Measurements from ENCODE around the gene MRFAP1.
"Not testable (repeated sequence)": the region's sequence is repeated elsewhere in the genome, so short reads cannot be mapped to it uniquely, and the experiment has no call there.

MRFAP1 gene

DNA sequence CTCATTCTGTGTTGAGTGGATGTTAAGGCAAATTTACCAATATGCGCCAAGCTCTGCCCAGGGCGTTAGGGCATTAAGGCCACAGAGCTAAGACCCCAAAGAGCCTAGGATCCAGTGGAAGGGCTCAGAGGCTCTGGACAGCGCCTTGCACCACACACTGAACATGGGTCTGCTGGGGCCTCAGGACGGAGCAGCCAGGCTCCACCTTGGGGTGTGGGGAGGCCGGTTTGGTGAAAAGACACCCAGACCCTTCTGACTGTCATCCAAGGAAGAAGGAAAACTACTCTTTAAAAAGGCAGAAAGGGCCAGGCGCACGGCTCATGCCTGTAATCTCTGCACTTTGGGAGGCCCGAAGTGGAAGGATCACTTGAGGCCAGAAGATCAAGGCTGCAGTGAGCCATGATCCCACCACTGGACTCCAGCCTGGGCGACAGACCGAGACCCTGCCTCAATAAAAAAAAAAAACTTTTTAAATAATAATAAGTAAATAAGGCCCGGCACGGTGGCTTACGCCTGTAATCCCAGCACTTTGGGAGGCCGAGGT lies 1.3 kb upstream of the MRFAP1 start:
- no peak for DNase-seq

DNA sequence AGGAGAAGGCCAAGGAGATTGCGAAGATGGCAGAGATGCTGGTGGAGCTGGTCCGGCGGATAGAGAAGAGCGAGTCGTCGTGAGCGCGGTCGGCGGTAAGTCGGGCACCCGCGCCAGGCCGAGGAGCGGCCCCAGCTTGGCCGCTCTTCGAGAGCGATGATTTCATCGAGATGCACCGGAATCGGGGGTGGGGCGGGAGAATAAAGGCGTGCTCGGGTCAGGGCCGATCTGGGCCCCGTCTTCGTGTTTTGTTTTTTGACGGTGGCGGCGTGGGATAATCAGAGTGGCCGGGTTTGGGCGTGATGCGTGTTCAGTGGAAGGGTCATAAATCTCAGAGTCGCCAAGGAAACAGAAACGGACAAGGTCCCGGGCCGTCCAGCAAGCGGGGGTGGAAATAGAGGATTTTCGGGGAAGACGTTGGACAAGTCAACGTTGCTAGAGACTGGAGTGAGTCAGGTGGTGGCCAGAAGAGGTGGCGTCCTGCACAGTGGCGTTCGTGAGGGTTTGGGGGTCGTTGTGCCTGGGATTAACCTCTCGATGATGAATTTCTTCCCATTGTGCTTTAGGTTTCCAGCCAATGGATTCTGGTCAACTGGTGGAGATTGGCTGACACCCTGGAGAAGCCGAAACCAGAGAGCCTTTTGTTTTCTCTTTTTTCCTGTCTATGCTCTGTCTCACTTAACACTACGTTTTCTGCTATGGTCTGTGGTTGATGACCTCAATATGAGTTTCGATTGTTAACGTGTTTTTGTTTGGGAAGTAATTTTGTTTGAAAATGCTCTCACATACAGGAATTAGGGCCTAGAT lies 882 bp downstream of the MRFAP1 start:
- DNase-seq = no peak

DNA sequence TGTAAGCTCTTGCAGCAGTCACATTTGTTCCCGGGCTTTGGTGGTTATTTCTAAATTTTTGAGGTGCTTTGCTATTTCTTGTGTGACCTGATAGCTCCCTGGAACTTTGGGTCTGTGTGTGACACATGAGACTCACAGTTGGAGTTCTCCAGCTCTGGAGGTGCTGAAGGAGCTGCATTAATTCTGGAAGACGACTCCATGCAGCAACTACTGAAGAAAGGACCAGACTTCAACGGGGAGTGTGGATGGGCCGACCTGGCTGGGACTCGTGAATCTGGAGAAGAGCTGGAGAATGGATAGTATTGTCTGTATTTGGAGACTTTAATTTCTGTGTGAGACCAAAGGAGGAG lies 1.5 kb downstream of the MRFAP1 start:
- no peak for DNase-seq

DNA sequence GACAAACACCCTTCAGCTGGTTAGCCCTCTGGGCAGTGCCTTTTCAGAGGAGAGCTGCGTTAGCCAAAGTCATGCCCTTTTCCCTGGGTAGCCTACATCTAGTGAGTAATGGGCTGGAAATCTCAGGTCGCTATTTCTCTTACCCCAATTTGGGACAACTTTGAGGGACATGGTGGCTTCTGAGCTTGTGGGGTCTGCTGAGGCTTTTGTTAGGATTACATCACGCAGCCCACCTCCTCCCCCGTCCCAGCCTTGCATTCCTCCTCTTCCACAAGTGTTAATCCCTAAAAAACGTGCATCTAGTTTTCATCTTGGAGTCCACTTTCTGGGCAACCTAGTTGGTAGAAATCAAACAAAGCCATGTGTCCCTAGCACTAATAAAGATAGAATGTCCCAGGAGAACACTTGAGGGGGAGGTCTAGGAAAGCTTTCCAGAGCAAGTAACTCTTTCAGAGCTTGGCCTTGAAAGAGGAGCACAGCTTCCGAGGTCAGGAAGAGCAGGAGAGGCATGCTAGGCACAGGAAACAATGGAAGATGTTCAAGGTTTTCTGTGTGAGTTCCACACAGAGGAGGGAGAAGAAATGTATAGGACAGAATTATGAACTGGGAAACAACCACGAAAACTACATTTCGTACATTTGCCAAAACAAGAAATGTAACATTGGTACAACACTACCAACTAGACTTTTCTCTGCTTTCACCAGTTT lies 2.8 kb downstream of the MRFAP1 start:
- DNase-seq = no peak

DNA sequence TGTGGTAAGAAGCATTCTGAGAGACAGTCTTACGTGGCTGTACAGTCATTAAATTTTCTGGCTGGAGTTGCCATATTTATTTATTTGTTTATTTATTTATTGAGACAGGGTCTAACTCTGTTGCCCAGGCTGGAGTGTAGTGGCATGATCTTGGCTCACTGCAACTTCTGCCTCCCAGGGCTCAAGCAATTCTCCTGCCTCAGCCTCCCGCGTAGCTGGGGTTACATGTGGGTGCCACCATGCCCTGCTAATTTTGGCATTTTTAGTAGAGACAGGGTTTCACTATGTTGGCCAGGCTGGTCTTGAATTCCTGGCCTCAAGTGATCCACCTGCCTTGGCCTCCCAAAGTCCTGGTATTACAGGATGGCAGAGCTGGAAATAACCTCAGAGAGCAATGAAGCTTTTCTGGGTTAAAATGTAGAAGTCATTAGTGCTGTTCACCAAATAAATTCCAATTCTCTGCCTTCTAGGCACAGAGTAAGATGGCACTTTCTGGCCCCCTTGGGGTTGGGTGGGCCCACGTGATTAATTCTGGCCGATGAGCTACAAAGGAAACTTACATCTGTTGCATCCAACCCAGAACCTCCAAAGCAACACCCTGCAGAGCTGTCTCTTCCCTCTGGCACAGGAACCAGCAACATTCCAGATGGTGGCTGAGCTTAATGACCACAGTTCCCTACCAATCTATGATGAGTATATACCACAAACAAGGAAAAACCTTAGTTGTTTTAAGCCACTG lies 4.5 kb downstream of the MRFAP1 start:
- DNase-seq = no peak

DNA sequence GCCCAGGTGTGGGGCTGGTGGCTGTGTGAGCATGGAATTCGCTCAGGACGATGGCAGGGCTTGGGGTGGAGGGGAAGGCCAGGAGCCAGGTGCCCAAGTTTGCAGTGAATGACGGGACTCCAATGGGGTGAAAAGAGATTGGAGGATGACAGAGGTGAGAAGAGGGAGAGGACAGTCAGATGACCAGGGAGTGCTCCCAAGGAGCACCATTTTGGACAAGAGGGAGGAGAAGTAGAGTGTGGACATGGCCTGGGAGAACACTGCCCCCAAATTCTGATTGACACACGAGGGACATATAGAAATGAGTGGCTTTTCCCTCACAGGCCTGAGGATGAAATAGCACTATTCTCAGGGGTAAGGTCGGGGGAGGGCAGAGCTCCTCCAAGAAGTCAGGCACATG lies 6.7 kb downstream of the MRFAP1 start:
- no peak for DNase-seq

DNA sequence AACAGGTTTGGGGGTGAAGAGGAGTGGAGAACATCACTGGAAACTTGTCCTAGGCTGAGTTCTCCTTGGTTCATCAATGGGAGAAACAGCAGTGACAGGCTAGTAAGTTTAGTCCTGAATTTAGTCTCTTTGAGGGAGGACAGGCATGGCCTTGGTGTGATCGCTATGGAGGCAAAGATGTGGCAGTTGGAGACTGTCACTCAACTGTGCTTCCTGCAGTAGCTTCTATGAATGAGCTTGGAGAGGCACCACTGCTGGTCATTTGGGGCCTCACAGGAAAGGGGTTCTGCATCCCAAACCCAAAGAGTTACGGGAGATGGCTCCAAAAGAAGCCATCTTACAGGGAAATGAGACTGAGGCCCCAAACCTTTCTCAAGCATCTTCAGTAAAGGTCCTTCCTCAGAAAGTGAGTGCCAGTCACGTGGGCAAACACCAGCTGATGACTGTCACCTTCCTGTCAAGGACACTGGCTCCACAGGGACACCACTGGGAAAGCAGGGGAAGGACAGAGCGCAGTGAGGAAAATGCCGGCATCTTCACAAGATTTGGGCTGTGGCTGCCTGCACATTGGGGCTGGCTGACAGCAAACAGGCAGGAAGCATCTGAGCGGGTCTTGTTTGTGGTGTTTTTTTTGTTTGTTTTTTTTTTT lies 7.2 kb downstream of the MRFAP1 start:
- no peak for DNase-seq

DNA sequence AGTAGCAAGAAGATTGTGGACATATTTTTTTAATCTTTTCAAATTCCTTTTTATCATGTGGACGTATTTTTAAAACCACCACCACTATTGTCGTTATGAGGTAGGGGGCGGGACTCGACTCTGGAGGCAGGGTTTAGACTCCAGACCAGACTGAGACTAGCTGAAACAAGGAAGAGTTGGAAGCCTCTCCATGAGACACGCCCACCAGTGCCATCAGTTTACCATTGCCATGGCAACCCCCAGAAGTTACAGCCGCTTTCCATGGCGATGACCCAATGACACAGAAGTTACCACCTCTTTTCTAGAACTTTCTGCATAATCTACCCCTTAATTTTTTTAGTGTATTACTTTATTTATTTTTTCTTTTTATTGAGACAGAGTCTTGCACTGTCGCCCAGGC lies 8.7 kb downstream of the MRFAP1 start:
- DNase-seq = no peak

DNA sequence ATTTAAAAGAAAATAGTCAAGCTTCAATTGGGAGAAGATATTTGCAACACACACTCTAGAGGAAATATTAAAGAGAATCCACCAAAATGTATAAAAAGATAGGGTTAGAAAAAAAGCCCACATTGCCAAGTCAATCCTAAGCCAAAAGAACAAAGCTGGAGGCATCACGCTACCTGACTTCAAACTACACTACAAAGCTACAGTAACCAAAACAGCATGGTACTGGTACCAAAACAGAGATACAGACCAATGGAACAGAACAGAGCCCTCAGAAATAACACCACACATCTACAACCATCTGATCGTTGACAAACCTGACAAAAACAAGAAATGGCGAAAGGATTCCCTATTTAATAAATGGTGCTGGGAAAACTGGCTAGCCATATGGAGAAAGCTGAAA lies 13.7 kb downstream of the MRFAP1 start:
- not testable (repeated sequence) for DNase-seq

DNA sequence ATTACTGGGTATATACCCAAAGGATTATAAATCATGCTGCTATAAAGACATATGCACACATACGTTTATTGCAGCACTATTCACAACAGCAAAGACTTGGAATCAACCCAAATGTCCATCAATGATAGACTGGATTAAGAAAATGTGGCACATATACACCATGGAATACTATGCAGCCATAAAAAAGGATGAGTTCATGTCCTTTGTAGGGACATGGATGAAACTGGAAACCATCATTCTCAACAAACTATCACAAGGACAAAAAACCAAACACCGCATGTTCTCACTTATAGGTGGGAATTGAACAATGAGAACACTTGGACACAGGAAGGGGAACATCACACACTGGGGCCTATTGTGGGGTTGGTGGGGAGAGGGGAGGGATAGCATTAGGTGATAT lies 14.8 kb downstream of the MRFAP1 start:
- not testable (repeated sequence) for DNase-seq

DNA sequence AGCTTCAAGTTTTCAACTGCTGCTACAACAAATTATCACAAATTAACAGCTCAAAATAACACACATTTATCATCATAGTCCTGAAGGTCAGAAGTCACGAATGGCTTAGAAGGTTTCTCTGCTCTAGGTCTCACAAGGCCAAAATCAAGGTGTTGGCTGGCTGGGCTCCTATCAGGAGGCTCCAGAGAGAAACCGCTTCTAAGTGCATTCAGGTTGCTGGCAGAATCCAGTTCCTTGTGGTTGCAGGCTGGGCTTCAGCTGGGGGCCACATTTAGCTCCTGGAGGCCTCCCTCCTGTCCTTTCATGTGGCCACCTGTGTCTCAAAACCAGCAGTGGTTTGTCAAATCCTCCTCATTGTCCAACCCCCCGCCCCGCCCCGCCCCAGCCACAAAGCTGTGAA lies 15.4 kb downstream of the MRFAP1 start:
- no peak for DNase-seq

DNA sequence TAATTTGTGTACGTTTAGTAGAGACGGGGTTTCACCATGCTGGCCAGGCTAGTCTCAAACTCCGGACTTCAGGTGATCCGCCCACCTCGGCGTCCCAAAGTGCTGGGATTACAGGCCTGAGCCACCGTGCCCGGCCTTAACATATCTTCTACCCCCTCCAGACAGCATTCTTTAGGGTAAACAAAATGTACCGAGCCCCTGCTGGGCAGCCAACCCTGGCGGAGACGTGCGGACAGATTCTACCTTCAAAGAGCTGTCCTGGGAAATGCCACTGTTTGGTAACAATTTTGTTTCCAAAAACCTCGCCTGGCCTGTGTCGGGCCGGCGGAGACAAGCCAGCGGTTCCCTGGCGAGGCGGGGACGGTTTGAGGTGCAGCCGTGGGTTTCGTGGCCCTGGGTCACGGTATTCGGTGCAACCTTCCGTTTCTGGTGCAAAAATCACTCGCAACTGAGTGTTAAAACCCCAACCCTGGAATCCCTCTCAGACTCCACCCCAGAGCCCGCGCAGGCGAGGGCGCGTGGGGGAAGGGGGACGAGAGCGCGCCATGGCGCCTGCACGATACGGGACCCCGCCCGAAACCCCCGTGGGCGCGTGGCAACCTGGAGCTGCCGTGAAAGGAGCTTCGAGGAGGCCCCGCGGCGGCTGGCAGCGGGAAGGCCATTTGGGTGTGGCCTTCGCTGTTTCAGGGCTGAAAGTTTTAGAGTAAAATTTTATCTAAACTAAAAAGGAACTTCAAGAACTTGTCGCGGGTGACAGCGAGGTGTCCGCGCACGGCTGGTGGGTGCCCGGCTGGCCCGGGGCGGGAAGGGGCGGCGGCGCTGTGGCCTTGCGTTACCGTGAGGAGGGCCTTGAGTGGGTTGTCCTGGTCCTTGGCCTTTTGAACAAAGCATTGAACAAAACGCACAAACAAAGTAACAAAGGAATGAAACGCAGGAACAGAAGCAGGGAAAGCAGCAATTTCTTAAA lies 17.0 kb downstream of the MRFAP1 start:
- DNase-seq = no peak

DNA sequence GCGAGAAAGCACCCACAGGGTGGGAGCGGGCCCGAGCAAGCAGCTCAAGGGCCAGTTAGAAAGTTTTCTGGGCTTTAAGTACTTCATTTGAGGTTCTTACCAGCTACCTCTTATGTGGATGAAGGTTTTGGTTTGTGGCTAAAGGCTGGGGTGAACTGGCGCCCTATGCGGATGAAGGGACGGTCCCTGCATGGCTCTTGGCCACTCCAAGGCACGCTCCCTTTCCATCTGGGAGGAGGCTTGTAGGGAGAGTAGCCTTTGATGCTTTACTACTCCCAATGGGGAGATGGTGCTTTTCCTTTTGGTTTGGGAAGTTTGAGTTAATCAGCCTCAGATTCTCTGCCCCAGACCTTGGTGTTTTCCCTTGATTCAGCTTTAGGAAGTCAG lies 17.7 kb downstream of the MRFAP1 start:
- DNase-seq = no peak

DNA sequence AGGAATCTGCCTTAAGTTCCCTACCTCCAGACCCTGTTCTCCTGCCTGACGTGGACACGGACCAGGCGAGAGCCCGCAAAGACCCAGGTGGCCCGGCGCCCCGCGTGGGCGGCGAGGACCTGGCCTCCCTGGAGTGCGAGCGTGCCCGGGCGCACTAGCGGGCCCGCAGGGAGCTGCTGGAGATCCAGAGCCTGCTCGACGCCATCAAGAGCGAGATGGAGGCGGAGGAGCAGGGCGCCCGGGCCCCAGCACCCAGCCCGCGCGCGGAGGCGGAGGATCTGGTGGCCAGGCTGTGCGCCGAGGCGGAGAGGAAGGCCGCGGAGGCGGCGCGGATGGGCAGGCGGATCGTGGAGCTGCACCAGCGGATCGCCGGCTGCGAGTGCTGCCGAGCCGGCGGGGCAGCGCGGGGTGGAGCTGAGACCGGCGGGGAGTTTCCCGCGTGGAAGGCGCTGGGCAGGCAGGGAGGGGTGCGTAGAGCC lies 18.2 kb downstream of the MRFAP1 start:
- no peak for DNase-seq

DNA sequence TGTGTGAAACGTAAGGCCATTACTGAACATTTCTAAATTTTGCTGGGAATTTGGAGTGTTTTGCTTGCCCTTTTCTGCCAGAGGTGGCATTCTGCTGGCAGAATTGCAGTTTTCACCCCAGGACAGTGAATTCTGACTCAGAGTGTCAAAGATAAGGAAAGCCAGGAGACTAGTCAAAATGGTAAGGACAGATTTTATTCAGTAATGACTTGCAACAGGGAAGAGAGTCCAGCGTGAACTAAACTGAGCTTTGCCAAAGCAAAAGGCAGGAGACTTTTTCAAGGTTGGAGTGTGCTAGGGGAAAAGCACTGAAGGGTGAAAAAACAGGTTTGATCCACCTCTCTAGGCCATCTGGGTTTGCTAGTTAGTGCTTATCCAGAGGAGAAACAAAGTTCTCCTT lies 19.4 kb downstream of the MRFAP1 start:
- no peak for DNase-seq

DNA sequence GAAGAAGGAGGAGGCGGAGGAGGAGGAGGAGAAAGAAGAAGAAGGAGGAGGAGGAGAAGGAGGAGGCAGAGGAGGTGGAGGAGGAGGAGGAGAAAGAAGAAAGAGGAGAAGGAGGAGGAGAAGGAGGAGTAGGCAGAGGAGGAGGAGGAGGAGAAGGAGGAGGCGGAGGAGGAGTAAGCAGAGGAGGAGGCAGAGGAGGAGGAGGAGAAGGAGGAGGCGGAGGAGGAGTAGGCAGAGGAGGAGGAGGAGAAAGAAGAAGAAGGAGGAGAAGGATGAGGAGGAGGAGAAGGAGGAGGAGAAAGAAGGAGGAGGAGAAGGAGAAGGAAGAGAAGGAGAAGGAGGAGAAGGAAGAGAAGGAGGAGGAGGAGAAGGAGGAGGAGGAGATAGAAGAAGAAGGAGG lies 19.9 kb downstream of the MRFAP1 start:
- DNase-seq = no peak

DNA sequence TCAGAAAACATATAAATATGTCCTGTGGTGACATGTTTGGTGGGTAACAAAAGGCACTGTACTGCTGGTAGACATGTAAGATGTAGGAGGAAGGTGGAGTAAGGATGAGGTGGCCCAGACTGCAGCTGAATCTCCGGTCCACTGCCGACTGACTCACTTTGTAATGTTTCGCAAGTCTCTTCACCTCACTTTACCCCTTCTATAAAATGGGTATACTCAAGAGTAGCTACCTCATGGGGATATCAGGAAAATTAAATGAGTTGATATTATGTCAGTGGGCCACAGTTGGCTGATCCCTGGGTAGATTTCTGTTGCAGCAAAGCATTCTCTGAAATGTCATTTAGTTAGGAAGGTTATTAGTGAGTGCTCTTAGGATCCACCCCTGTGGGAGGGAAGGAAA lies 22.1 kb downstream of the MRFAP1 start:
- DNase-seq = no peak

DNA sequence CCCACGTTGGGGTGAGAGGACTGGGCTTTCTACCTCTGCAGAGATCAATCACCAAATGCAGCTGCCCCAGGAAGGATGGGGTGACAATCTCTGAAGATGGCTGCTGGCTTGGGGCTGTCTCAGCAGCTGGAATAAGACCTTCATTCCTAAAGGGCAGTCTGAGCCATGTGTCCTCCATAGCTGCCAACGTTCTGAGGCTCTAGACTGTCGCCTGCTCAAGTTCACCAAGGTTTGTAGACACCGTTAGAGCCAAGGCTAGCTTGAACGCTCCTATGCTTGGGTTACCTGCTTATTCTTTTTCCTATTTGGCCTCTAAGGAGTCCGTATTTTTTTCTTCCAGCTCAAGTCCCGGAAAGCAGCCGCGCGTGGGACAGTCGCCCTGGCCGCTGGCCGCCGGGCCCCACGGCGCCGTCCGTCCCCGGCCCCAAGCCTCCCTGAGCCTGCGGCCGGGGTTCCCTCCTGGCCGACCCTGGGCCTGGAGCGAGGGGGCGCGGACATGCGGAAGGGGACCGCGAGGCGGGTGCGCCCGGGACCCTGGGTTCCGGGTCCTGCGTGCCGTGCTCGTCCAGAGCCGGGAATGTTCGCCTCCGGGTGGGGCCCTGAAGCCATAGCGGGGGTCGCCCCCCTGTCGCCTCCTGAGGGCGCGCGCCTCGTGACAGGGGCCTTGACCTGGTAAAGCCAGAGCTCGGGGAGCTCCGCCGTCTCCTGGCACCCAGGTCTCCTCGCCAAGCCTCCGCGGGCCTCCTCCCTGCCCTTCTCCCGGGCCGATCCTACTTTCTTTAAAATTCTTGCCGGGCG lies 23.3 kb downstream of the MRFAP1 start:
- DNase-seq = no peak

DNA sequence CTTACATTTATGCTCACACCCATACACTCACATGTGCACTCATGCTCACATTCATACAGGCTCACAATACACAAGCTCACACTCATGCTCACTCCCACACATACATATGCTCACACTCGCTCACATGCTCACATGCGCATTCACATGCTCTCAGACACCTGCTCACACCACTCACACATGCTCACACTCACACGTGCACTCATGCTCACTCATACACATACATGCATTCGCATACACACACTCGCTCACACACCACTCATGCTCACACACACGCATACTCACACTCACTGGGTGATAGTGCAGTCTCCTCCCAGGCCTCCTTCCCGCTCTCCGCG lies 24.8 kb downstream of the MRFAP1 start:
- no peak for DNase-seq

DNA sequence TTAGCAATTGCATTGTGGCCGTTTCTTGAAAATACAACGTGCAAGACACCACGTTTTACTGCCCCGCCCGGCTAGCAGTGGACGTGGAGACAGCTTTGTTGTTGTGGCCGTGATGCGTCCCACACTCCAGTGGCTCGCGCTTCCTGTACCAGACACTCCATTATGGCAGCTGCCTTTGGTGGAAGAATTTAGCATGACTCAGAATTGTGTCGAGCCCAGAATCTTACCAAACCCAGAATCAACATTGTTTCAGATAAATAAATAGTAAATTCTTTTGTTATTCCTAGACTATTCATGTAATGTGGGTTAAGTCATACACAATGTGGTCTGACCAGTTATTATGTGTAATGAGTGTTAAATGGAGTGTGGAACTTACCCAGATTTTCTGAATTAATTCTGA lies 27.9 kb downstream of the MRFAP1 start:
- DNase-seq = no peak

DNA sequence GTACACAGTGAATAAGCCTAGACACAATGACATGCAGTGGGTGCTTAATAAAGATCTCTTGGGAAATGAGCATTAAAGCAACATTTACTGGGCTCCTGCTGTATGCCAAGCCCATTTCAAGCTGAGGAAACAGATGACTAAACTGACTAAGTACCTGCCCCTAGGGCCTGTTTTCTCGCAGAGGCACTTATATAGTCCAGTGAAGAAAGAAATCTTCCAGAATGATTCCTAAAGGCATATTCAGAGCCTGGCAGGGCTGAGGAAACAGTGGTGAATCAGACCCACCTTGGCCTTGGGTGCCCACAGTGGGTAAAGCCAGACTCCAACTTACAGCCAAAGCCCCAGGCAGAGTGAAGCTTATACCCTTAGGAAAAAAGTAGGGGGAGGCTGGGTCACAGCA lies 31.2 kb downstream of the MRFAP1 start:
- DNase-seq = no peak

Data from AML-193 (cell line).